IMR-90 (cell line): ENCODE results near the gene EGFR. TPM values are rescaled to one million over a fixed set of nuclear protein-coding genes. Genes with fewer than 3 reads are reported as not detected.

ENCODE experiments used
- ATAC-seq: fragments of 200-7000 bp; cut with Tn5 transposase; 2 replicates; pipeline ENCODE4 v1.9.1; 2020; ENCODE audit warnings: low read depth, mild to moderate bottlenecking, moderate library complexity
- BruUV-seq: library from RNA; stranded (reverse); fragments of 400-500 nt; replicated peaks from 2 replicates; lab custom pipeline; 2021; lab: Mats Ljungman, UMichigan
- CTCF ChIA-PET: fragments of 300-600 bp; formaldehyde crosslinking; extraction: SDS; loops from one replicate; lab custom pipeline; 2021; ENCODE audit warnings: antibody characterized with exemption; lab: Yijun Ruan, JAX
- POLR2A ChIA-PET: fragments of 300-600 bp; sonication (Branson Sonifier 250); formaldehyde crosslinking; loops from one replicate; lab custom pipeline; 2022; ENCODE audit warnings: antibody characterized with exemption; ENCODE audit not compliant: unreplicated experiment; lab: Charles Lee
- DNase-seq: peaks from one replicate; pipeline ENCODE4 v3.0.0; 2013
- H2AFZ ChIP-seq: replicated peaks from 2 replicates; pipeline ENCODE3; 2013; ENCODE audit warnings: low read length, mild to moderate bottlenecking; ENCODE audit not compliant: poor library complexity
- H2AK5ac ChIP-seq: 2 replicates; pipeline ENCODE4 v1.6.1; 2013; ENCODE audit warnings: low read depth, low read length, inconsistent platforms
- H2AK9ac ChIP-seq: replicated peaks from 2 replicates; pipeline ENCODE3; 2013; ENCODE audit warnings: mild to moderate bottlenecking, low read depth, low read length, moderate library complexity; ENCODE audit not compliant: poor library complexity
- H2BK120ac ChIP-seq: 2 replicates; pipeline ENCODE4 v1.6.1; 2013; ENCODE audit warnings: low read depth, low read length, inconsistent platforms
- H2BK15ac ChIP-seq: 3 replicates; pipeline ENCODE4 v1.6.1; 2013; ENCODE audit warnings: low read depth, low read length, inconsistent platforms
- H2BK20ac ChIP-seq: 2 replicates; pipeline ENCODE4 v1.6.1; 2013; ENCODE audit warnings: low read depth, mild to moderate bottlenecking, inconsistent platforms, low read length, moderate library complexity
- H2BK5ac ChIP-seq: 2 replicates; pipeline ENCODE4 v1.6.1; 2013; ENCODE audit warnings: mild to moderate bottlenecking, low read depth, low read length, inconsistent platforms; ENCODE audit not compliant: poor library complexity, severe bottlenecking
- H3K14ac ChIP-seq: replicated peaks from 2 replicates; pipeline ENCODE4 v1.6.1; 2013; ENCODE audit warnings: low read depth, low read length, inconsistent platforms
- H3K18ac ChIP-seq: 2 replicates; pipeline ENCODE4 v1.6.1; 2013; ENCODE audit warnings: low read depth, low read length, control low read depth
- H3K23ac ChIP-seq: 2 replicates; pipeline ENCODE4 v1.6.1; 2013; ENCODE audit warnings: low read depth, low read length, inconsistent platforms
- H3K27ac ChIP-seq: 2 replicates; pipeline ENCODE4 v1.5.1; 2013; ENCODE audit warnings: mild to moderate bottlenecking, control low read depth, low read length; ENCODE audit not compliant: insufficient read depth
- H3K27me3 ChIP-seq: 2 replicates; pipeline ENCODE4 v1.6.1; 2013; ENCODE audit warnings: low read length; ENCODE audit not compliant: control insufficient read depth, insufficient read depth
- H3K36me3 ChIP-seq: 2 replicates; pipeline ENCODE4 v1.6.1; 2013; ENCODE audit warnings: low read length, mixed read lengths; ENCODE audit not compliant: control insufficient read depth, insufficient read depth
- H3K4ac ChIP-seq: 2 replicates; pipeline ENCODE4 v1.6.1; 2013; ENCODE audit warnings: low read depth, low read length, inconsistent platforms
- H3K4me1 ChIP-seq: 2 replicates; pipeline ENCODE4 v1.6.1; 2013; ENCODE audit warnings: low read length, mixed read lengths; ENCODE audit not compliant: control insufficient read depth, insufficient read depth
- H3K4me2 ChIP-seq: 2 replicates; pipeline ENCODE4 v1.6.1; 2013; ENCODE audit warnings: low read depth, mild to moderate bottlenecking, control low read depth, low read length, moderate library complexity
- H3K4me3 ChIP-seq: 2 replicates; pipeline ENCODE4 v1.5.1; 2013; ENCODE audit warnings: low read depth, mild to moderate bottlenecking, control low read depth, low read length, moderate library complexity; ENCODE audit not compliant: insufficient read depth
- H3K56ac ChIP-seq: 2 replicates; pipeline ENCODE4 v1.6.1; 2013; ENCODE audit warnings: low read length, inconsistent platforms; ENCODE audit not compliant: insufficient read depth; ENCODE audit errors: extremely low read depth
- H3K79me1 ChIP-seq, 2 experiments: 2 replicates each; pipeline ENCODE4 v1.6.1; 2013; ENCODE audit warnings: low read length in 2 of 2, inconsistent platforms in 1 of 2, low read depth in 1 of 2
- H3K9ac ChIP-seq: 2 replicates; pipeline ENCODE4 v1.6.1; 2013; ENCODE audit warnings: low read depth, low read length, control low read depth
- H3K9me1 ChIP-seq: 2 replicates; pipeline ENCODE4 v1.6.1; 2013; ENCODE audit warnings: low read length, inconsistent platforms; ENCODE audit not compliant: insufficient read depth
- H3K9me3 ChIP-seq: 2 replicates; pipeline ENCODE4 v1.6.1; 2013; ENCODE audit warnings: low read length; ENCODE audit not compliant: control insufficient read depth, insufficient read depth
- H4K20me1 ChIP-seq: 2 replicates; pipeline ENCODE4 v1.6.1; 2013; ENCODE audit warnings: low read length, inconsistent platforms; ENCODE audit not compliant: insufficient read depth
- H4K5ac ChIP-seq: 2 replicates; pipeline ENCODE4 v1.6.1; 2013; ENCODE audit warnings: mild to moderate bottlenecking, low read depth, low read length, control low read depth
- H4K8ac ChIP-seq, 2 experiments: 2 replicates each; pipeline ENCODE4 v1.6.1; 2013; ENCODE audit warnings: low read depth in 2 of 2, low read length in 2 of 2, control low read depth in 1 of 2, inconsistent platforms in 1 of 2
- H4K91ac ChIP-seq: 2 replicates; pipeline ENCODE4 v1.6.1; 2013; ENCODE audit warnings: low read depth, low read length, inconsistent platforms; ENCODE audit not compliant: insufficient read depth
- CHD1 ChIP-seq: IDR thresholded peaks from 2 replicates; pipeline ENCODE4 v1.6.1; 2012; ENCODE audit warnings: low read depth, low read length, improper control_type of control experiment
- MAFK ChIP-seq: IDR thresholded peaks from 2 replicates; pipeline ENCODE4 v1.6.1; 2012; ENCODE audit warnings: low read depth, low read length, improper control_type of control experiment
- MAZ ChIP-seq: IDR thresholded peaks from 2 replicates; pipeline ENCODE4 v1.6.1; 2012; ENCODE audit warnings: low read depth, mild to moderate bottlenecking, low read length, improper control_type of control experiment, moderate library complexity, borderline replicate concordance
- MXI1 ChIP-seq: IDR thresholded peaks from 2 replicates; pipeline ENCODE4 v1.6.1; 2012; ENCODE audit warnings: low read depth, mild to moderate bottlenecking, low read length, moderate library complexity, borderline replicate concordance
- NFE2L2 ChIP-seq: fragments of 150-350 bp; IDR thresholded peaks from 2 replicates; pipeline ENCODE4 v1.6.1; 2016; ENCODE audit warnings: low read depth, mild to moderate bottlenecking, low read length
- POLR2A ChIP-seq: IDR thresholded peaks from 2 replicates; pipeline ENCODE4 v1.6.1; 2012; ENCODE audit warnings: mild to moderate bottlenecking, low read depth, low read length
- RAD21 ChIP-seq: IDR thresholded peaks from 2 replicates; pipeline ENCODE4 v1.6.1; 2012; ENCODE audit warnings: low read length, improper control_type of control experiment
- SMC3 ChIP-seq: fragments of 150-350 bp; IDR thresholded peaks from 2 replicates; pipeline ENCODE4 v1.6.1; 2016; ENCODE audit warnings: low read depth, mild to moderate bottlenecking, antibody characterized with exemption, low read length, moderate library complexity
- WGBS, 2 experiments: methylation state at CpG; one replicate each; pipeline versions ENCODE4 v1.1.5 to v1.1.7; 2013; ENCODE audit warnings: missing lambda C conversion rate in 2 of 2; ENCODE audit not compliant: insufficient read length in 1 of 2; ENCODE audit errors: extremely low coverage in 2 of 2; 5-methylcytosine and 5-hydroxymethylcytosine counted together
- dilution Hi-C: fragments of 300-500 bp; cut with HindIII; formaldehyde crosslinking; loops from one replicate; pipeline ENCODE4 v1.14.3; 2018; ENCODE audit warnings: low sequenced_read_pairs; ENCODE audit not compliant: unreplicated experiment
- in situ Hi-C: fragments of 300-500 bp; cut with MboI; formaldehyde crosslinking; loops from 3 replicates; pipeline ENCODE4 v1.14.3; 2019; ENCODE audit warnings: low sequenced_read_pairs, inconsistent platforms, mixed read lengths
- intact Hi-C: fragments of 100-400 bp; cut with micrococcal nuclease; formaldehyde crosslinking; loops from 2 replicates; pipeline ENCODE4 v1.10.0; 2022
- polyA plus RNA-seq, 3 experiments: library from polyadenylated mRNA; depleted of rRNA; stranded (reverse); fragments of >200 nt; gene quantifications; 2 replicates each; pipeline ENCODE4 v1.2.3, GENCODE V29; 2012; ENCODE audit warnings: low replicate concordance in 1 of 3
- total RNA-seq: library from RNA; depleted of rRNA; stranded (reverse); fragments of >200 nt; gene quantifications from 2 replicates; pipeline ENCODE4 v1.2.3, GENCODE V29; 2012

The EGFR gene
- total and polyA plus RNA-seq, 2 of the 4 experiments (the other 2 are of a cell fraction), result 36.9 to 60.4 TPM

GRCh38 chr7:55260171-55260570, 241.4 kb downstream of the EGFR start:
- no peak for DNase-seq
- H3K4me2 ChIP-seq, result no peak overlapping the region
- H4K91ac ChIP-seq, result no peak overlapping the region
- dilution Hi-C loops, result no loop called here
- H3K9ac ChIP-seq, result no peak overlapping the region
- H2AK5ac ChIP-seq, result no peak overlapping the region
- no peak overlapping the region for H4K5ac ChIP-seq
- intact Hi-C loops, result loop anchor here (1.0 kb wide), 1 partner anchor 484 kb away; no protein-coding TSS in a partner anchor
- ChIA-PET POLR2A (no interaction called here), CTCF (no interaction called here)
- TF ChIP-seq RAD21 (no peak), NFE2L2 (no peak), CHD1 (no peak), MXI1 (no peak), MAZ (no peak), POLR2A (no peak), MAFK (no peak), SMC3 (no peak)
- H3K56ac ChIP-seq, result no peak overlapping the region
- H2BK5ac ChIP-seq, result no peak overlapping the region
- 0% methylated on average over 1 of the region's 9 CpGs; no CpG with 5 or more reads in 1 of the 2 experiments for WGBS, 2 experiments
- H2BK120ac ChIP-seq, result no peak overlapping the region
- no peak overlapping the region for H3K4me3 ChIP-seq
- H3K36me3 ChIP-seq, result no peaks in the 10 kb centered on the region
- no peaks in the 10 kb centered on the region for H4K20me1 ChIP-seq
- no peak overlapping the region for H3K18ac ChIP-seq
- H3K14ac ChIP-seq, result no peak overlapping the region
- 0 out of 2 replicates have a peak, but pooled peaks cover 6% of the 10 kb centered on the region for H3K9me1 ChIP-seq
- H3K79me1 ChIP-seq, result no peaks in the 10 kb centered on the region
- no peak overlapping the region for H4K8ac ChIP-seq
- H2BK20ac ChIP-seq, result no peak overlapping the region
- no peak overlapping the region for H3K23ac ChIP-seq
- no peak overlapping the region for H3K27ac ChIP-seq
- H3K27me3 ChIP-seq, result peaks cover 14% of the 10 kb centered on the region
- in situ Hi-C loops, result no loop called here
- peaks cover 2% of the 10 kb centered on the region; the same call in 1 of the 2 replicates for H3K9me3 ChIP-seq
- H2BK15ac ChIP-seq, result no peak overlapping the region
- H2AK9ac ChIP-seq, result no peak overlapping the region
- no peak for ATAC-seq
- BruUV-seq, result no TSS peak
- no peak overlapping the region for H3K4ac ChIP-seq
- H2AFZ ChIP-seq, result no peak overlapping the region
- no peaks in the 10 kb centered on the region for H3K4me1 ChIP-seq
